Fibroblast of upper back skin (primary cell): ENCODE results near the gene NAALADL2.
A peak's percentile ranks its signal among the peaks of the same experiment; 100 is the strongest.

ENCODE experiments used
- DNase-seq: peaks from one replicate; pipeline ENCODE4 v3.0.0-alpha.2; 2013

Gene NAALADL2

GRCh38 chr3:175619369-175619768 lies 760.2 kb downstream of the NAALADL2 start:
- peak; percentile 17 for DNase-seq

- DNase-seq, result no peak
These were observed 761.0 kb downstream of the NAALADL2 start for GRCh38 chr3:175620093-175620492.

- no peak for DNase-seq
These were observed 761.4 kb downstream of the NAALADL2 start for GRCh38 chr3:175620532-175620931.

GRCh38 chr3:175640958-175641357 lies 781.8 kb downstream of the NAALADL2 start:
- no peak for DNase-seq

GRCh38 chr3:175646865-175647264 lies 787.7 kb downstream of the NAALADL2 start:
- peak; percentile 18 for DNase-seq

GRCh38 chr3:175648899-175649298 lies 789.8 kb downstream of the NAALADL2 start:
- no peak for DNase-seq

- no peak for DNase-seq
These were observed 792.6 kb downstream of the NAALADL2 start for GRCh38 chr3:175651716-175652115.

- DNase-seq, result no peak
These were observed 796.2 kb downstream of the NAALADL2 start for GRCh38 chr3:175655351-175655750.

- no peak for DNase-seq
These were observed 797.3 kb downstream of the NAALADL2 start for GRCh38 chr3:175656461-175656860.

GRCh38 chr3:175659670-175660350 lies 800.7 kb downstream of the NAALADL2 start:
- no peak for DNase-seq

GRCh38 chr3:175662815-175663214 lies 803.7 kb downstream of the NAALADL2 start:
- no peak for DNase-seq

- no peak for DNase-seq
These were observed 805.8 kb downstream of the NAALADL2 start for GRCh38 chr3:175664911-175665310.

- no peak for DNase-seq
These were observed 809.2 kb downstream of the NAALADL2 start for GRCh38 chr3:175668300-175668699.

- DNase-seq, result peak; percentile 12
These were observed 811.4 kb downstream of the NAALADL2 start for GRCh38 chr3:175670557-175670956.

- DNase-seq, result no peak
These were observed 813.1 kb downstream of the NAALADL2 start for GRCh38 chr3:175672119-175672689.

- no peak for DNase-seq
These were observed 820.4 kb downstream of the NAALADL2 start for GRCh38 chr3:175679568-175679967.

- no peak for DNase-seq
These were observed 833.1 kb downstream of the NAALADL2 start for GRCh38 chr3:175692256-175692655.

- no peak for DNase-seq
These were observed 836.1 kb downstream of the NAALADL2 start for GRCh38 chr3:175695251-175695650.

- no peak for DNase-seq
These were observed 843.8 kb downstream of the NAALADL2 start for GRCh38 chr3:175702956-175703355.

- peak; percentile 59 for DNase-seq
These were observed 845.4 kb downstream of the NAALADL2 start for GRCh38 chr3:175704366-175705055.

- peak; percentile 55 for DNase-seq
These were observed 854.1 kb downstream of the NAALADL2 start for GRCh38 chr3:175713268-175713667.

- peak; percentile 51 for DNase-seq
These were observed 857.3 kb downstream of the NAALADL2 start for GRCh38 chr3:175716446-175716845.

- DNase-seq, result no peak
These were observed 867.1 kb downstream of the NAALADL2 start for GRCh38 chr3:175726228-175726627.

- DNase-seq, result peak; percentile 32
These were observed 869.4 kb downstream of the NAALADL2 start for GRCh38 chr3:175728566-175728965.
